Activated gamma-delta T cell treated with anti-CD3 and anti-CD28 coated beads, Interleukin-2, amount 50 U/mL, for 16 hours (primary cell): Measurements from ENCODE around the gene EPHA3.

Experiments used
- DNase-seq: peaks from one replicate; pipeline ENCODE4 v3.0.0-alpha.2; 2020; ENCODE audit warnings: low read depth

Gene EPHA3

DNA sequence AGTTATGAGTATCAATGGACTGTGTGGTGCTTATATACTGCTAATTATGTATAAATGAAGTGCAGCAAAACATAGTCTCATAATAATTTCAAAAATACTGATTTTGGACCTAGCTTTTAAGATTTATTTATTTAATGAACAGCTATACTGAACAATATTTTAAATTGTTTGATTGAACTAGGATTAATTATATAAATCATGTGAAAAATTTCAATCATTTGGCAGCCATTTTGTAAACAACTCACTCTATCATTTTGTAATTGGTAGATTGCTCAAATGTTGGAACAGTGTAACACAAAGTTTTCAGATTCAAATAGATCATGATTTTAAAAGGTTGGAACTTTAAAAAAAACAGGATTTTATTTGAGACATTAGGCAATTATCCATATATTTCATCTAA lies 47.0 kb downstream of the EPHA3 start:
- DNase-seq: no peak

DNA sequence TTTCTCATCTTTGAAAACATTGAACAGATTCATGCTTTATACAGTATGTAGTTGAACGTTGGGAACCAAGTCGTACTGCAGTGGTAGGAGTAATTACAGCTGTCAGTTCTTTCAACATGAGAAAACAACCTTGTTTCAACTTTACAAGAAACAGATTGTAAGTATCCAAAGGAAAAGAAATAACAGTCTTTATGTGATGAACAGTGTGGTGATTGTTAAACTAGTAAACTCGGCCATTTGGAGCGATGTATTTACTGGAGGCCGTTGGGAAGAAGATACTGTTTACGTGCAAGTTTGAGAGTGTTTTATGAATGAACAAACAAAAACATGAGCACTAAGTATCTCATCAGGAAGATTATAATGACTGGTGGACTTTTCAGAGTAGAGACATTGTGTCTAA lies 48.4 kb downstream of the EPHA3 start:
- no peak for DNase-seq

DNA sequence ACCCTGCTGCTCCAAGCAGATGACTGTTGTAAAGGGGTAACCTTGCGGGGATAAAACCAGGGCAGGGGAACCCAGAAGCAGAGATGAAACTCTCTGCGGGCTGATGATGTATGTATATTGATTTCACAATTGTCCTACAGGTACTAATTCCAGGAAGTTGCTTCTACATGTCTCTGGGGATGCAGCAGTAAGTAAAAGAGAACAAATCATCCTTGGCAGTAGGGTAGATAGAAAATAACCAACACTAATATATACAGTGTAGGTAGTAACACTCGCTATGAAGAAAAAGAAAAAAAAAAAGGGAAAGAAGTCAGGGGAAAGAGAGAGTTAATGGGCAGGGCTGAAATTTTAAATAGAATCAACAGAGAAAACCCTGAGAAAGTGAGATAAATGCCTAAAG lies 50.2 kb downstream of the EPHA3 start:
- no peak for DNase-seq

DNA sequence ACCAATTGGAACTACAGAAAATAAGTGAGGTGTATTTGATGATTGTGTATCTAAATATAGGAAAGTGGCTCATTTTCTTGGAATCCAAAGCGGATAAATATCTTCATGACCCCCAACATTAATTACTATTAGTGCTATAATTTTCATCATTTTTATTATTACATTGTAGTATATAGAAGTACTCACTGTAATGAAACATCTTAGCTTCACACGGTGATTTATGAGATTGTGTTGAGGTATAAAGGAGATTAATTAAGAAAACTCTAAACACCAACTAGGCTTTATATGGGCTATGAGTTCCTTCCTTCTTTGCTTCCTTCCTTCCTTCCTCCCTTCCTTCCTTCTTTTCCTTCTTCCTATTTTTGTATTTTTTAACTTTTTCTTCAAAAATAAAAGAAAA lies 52.2 kb downstream of the EPHA3 start:
- no peak for DNase-seq

DNA sequence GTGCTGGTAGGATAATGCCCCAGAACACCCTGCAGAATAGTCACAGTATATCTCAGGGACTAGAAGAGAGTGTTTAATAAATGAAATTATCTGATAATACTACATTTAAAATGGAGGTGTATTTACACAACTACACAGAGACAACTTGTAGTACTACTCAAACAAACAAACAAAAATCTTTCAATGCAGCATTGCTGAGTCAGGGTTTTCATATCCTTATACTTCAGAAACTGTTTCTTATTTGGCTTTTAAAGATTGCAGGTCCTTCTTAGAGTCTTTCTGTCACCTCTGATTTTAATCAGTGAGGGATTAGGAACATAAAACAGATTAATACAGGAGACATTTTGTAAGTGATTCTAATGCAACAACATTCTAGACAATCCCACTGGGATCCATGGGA lies 57.4 kb downstream of the EPHA3 start:
- no peak for DNase-seq

DNA sequence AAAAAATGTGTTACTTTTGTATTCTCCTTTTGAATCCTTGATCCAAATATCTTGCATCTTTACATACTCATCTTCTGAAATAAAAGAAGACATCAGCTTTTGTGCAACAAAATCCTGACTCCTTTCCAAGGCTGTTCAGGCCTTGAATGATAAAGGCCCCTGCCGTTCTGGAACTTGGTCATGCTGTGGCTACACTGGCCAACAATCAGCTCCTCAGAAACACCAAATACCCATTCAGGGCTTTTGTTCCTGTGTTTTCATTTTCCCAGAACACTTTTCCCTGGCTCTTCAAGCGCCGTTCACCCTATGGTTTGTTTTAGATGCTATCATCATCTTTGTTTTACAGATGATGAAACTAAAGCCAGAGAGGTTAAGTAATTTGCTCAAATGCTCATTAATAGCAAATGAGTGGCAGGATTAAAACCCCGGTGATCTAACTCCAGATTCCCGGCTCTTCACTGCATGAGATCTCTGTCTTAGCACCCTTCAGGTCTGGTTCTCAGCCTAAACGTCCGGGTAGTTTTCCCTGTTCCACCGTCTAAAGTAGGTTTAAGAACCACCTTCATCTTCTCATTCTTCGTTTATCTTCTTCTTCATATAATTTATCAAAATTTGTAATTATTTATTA lies 58.3 kb downstream of the EPHA3 start:
- no peak for DNase-seq

DNA sequence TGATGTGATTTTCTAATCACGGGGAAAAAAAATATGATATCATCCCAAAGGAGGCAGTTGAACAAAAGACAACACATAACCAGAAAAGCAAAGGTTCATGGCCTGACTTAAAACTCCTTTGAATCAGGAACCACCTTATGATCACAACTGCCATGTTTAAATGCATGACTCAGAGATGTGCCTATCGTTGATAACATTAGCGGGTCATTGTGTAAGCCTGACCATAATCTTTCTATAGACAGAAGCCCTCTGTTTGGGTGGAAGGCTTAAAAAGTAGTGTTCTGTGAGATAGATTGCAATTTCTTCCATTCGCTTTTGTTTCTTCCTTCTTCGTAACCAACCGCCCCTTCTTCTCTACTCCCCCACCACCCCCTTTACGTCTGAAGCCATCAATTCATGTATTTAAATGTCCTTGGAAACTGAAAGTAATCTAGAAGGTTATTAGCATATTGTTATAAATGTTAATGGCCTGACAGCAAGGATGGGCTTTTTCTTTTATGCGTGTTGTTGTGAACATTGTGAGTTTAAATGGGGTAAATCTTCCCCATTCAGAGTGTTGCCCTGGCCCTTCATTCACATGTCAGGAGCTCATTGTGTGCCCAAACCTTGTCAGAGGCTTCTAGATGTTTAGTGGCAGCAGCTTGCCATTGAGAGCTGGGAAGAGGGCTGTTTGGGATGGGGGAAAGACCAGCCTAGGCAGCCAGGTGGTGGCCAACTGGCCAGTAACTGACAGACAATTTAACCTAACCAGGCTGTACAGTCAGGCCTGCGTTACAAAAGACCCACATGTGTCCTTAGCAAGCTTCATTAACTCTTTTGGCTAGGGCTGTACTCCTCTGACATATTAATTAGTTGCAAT lies 64.5 kb downstream of the EPHA3 start:
- no peak for DNase-seq

DNA sequence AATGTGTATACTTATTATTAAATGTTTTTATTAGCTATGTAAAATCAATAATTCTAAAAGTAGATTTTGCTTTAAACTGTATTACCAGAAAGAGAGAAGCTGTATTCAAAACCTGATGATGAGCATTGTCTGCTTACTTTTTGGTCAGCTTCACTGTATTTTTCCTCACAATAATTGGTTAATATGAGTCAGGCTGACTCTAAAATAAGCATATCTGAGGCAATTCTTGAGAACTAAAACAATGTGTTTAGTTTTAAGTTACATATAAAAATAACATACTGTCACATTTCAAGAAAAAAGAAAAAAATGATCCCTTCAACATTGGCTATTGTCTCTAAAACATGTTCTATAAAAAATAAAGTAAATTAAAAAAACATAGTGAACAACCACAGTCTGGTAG lies 66.1 kb downstream of the EPHA3 start:
- no peak for DNase-seq

DNA sequence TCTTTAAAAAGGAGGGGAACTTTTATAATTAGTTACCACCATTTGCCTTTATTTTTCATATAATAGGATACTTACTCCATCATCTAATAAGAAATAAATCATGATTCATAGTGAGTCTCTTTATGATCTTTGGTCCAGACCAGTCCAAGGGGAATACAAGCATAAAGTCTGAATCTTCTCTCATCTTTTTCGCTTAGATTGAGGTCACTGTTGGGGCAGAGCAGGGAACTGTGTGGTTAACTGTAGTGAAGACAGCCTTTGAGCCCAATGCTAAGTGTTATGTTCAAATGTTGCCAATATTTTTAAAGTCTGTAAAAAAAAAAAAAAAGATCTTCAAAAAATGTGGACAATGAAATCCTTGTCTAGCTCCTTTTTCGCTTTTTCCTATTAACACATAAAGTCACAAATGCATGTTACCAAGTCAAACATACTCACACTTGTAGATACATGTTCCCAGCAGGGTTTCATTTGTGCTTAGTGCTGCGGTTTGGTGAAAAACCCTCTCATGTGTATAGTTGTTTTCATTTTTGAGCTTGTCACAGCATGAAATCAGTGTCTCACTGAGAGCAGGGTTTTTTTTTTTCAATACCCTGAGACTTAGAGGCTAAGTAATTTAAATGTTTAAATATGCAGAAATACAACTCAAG lies 72.1 kb downstream of the EPHA3 start:
- DNase-seq: no peak

DNA sequence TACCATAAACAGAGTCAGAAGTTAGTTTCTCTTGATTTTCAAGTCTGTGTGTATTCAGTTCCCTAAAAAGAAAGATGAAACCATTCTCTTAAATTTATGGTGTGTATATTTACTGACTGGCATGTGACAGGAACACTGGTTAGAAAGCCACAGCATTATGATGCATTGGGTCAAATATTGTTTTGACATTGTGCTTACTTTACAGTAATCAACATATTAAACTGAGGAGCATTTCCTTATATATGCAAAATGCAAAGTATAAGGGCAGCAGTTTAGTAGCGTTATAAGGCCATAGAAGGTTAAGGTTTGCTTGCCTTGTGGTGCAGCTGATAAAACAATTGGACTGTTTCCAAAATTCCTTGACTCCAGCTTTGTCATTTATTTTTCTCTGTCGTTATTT lies 72.9 kb downstream of the EPHA3 start:
- DNase-seq: no peak

DNA sequence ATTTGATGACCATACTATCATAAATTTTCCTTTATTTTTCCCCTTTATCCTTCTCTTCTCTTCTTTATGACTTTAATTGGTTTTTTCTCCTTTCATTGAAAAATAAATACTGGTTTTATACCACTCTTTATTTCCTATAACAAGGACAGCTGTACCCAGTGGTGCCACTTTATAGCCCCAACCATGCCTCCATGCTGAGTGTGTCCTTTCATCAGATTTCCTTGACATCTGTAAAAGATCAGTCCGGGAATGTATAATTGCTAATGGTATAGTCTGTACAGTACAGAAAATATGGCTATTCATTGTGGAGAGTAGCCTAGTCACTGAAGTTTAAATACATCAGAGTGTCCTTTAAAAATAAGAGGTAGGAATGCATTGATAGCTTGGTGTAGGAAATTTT lies 74.6 kb downstream of the EPHA3 start:
- DNase-seq: no peak

DNA sequence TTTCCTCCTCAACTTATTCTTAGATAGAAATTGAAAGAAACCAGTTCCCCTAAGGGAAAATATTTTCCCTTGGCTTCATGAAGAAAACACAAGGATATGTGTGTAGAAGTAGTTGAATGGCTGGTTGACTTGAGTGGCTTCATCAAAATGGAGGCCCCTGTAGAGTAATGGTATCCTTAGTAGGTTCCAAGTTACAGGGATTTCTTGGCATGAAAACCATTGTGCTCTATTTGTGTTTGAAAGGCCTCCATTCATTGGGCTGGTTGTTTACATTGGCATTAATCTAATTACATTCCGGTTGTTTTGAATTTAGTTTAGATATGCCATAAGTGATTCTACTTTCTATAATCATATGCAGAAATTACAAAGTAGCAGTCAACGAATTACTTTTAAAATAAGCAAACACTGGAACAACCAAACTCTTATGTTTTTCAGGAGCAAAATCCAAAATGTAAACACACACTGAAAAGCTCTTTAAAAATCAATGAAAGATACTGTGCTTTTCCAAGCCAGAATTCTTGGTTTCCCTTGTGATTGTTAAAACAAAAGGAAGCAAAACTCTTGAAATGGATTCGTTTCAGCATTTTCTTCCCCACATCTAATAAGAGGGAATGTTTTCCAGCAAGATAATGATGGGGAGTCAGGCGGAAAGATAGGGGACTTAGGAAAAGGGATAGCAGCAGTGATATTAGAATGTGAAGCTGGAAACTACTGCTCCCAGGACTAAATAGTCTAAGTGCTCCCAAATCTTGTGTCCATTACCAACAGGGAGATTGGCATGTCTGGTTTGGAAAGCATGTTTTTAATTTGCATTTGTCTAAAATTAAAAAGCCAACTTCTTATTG lies 77.0 kb downstream of the EPHA3 start:
- no peak for DNase-seq

DNA sequence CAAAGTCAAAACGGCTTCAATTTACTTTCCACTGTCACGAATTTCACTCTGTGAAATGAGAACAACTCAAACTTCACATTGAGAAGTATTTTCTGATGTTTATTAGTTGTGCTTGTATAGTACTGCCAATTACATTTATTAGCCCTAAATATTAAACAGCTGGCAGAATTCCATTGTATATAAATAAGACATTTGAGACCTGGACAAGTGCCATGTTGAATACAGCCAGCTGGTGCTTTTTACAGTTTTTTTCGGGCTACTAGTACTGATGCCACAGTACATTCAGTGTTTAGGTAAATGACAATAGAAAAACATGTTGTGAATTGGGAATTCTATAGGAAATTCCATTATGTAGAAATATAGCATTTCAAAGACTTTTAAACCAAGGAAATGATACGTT lies 79.0 kb downstream of the EPHA3 start:
- no peak for DNase-seq

DNA sequence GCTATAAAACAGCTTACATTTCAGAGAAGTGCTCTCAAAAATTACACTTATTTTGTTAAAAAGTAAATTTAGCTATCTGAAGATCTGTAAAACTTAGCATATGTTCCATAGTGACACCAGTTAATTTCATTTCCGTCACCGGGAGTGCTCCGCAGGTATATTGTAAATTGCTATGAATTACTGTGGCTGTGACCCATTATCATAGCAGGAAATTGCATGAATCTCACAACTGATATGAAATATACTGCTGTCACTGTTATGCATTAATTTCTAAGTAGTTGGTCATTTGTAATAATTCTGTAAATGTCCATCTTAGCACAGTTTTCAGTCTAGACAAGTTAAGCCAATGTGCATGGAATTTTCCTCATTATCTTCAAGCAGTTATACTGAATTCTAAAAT lies 91.2 kb downstream of the EPHA3 start:
- DNase-seq: no peak

DNA sequence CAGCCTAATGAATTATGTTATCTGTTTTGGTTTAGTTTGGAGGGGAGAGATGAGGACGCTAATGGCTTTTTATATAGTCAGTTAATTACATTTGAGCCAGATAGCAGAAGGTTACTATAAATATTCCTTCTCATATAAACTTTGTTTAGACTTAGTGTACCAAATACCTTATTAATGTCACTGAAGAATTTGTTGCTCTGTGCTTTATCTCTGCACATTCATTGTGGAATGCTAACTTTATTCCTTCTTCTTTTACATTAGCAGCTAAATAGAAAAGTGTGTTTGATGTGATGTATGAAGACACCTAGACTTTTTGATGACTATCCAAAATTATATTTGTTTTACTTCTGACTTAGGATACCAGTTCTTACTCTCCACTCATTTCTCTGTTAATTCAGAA lies 105.2 kb downstream of the EPHA3 start:
- DNase-seq: no peak

DNA sequence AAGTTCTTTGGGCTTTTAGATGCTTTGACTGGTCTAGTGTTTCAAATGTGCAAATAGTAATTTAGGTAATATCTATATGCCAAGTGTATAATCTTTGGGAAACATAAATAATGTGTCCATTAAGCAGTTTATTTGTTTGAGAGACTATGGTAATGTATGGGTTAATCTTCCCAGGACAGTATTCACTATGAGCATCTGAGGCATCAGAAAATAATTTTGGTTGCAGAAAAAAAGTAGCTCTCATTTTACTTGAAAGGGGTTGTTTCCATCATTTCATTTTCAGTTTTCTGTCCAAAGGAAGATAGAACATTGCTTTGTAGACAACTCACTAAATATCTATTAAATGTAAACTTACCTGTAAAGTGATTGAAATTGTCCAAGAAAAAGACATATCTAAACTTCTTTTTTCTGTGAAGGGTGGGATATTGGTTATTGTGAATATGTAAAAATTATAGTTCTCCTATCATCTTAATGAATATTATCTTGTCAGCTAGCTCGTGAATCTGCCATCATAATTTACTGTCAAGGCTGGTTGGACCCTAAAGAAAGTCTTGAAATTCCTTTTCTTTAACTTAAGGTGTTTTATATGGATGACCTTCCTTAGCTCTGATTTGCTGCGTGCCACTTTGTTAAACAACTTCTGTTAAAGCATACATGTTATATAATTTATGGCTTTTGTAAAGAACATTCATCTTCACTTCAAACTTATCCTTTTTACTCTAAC lies 108.8 kb downstream of the EPHA3 start:
- no peak for DNase-seq

DNA sequence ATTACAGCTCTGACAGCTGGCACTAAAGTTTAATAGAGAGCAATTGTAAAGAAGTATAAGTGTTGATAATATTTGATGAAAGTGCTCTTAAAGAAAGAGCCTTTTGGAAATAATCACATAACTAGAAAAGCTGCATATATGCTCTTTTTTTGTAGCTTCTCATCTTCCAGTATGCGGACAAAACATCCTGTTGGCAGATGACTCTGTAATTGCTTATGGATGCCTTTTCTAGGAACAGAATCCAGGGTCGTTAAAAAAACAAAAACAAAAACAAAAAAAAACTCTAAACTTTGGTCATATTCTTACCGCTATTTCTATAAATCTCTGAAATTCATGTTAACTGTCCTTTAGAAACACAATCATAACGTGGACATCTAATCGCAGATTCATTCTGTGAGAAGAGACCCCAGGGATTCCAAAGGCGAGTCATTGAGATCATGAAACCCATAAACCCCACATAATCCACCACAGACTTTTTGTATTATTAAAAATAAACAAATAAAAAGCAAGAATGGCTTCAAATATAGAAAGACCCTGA lies 109.8 kb downstream of the EPHA3 start:
- DNase-seq: no peak

DNA sequence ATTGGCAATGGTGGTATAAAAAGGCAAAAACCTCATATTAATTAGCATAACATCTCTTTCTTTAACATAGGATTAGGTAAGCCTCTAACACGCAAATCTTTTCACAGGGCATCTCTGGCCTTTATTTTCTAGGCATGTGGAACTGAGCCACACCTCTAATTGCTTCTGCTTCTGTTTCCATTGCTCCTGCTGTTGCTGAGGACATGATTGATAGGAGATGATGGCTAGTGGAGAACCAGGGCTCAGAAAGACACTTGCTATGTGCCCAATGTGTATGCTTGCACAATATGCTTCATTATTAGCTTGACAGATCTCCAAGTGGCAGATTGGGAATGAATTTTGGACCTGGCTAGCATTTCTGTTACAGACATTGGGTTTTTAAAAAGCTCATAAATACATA lies 114.5 kb downstream of the EPHA3 start:
- DNase-seq: no peak

DNA sequence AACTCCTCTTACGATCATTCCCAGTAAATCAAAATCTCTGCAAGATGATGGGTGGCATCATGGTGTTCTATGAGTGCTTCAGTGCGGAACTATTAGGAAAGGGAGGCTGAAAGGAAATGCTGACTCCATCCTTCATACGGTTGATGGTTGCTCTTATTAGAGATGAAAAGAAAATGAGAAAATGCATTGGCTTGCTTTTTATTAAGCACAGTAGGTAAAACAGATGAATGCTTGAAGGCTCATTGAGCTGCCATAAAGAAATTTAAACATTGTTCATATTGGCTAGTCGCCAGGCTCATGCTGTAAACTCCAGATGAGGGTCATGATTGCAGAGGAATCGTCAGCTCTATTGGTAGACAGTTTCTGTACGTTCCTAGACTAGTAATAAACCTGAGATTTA lies 115.8 kb downstream of the EPHA3 start:
- DNase-seq: no peak

DNA sequence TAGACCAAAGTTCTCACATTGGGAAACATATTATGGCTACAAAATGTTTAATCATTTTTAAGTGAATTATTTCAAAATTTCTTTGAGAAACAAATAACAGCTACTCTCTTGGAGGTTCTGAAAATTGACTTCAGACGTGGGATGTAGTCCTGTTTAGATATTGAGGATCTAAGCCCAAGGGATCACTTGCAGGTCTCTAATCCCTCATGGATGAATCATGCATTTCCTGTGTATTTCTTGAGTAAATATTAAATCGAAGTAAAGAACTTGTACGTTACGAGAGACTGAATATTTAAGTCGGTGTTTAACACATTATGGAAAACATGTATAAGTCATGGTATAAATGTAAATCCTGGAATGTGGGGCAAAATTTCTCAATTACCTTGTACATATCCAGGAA lies 119.8 kb downstream of the EPHA3 start:
- DNase-seq: no peak

DNA sequence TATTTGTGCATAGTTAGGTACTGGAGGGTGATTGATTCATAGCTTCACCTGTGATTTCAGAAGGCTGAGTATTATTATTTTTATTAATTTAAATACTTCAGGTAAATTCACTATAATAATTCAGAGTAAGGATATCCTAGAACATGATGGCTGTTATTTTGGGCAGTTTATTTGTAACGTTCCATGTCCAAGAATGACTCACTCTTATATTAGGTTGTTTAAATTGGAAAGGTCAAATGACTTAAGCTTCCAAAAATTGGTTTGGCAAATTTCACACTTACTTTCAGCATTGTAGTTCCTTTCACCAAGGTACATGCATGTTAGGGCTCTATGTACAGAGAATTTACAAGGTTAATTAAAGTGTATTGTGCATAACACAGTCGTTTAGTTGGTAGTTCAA lies 120.2 kb downstream of the EPHA3 start:
- no peak for DNase-seq

DNA sequence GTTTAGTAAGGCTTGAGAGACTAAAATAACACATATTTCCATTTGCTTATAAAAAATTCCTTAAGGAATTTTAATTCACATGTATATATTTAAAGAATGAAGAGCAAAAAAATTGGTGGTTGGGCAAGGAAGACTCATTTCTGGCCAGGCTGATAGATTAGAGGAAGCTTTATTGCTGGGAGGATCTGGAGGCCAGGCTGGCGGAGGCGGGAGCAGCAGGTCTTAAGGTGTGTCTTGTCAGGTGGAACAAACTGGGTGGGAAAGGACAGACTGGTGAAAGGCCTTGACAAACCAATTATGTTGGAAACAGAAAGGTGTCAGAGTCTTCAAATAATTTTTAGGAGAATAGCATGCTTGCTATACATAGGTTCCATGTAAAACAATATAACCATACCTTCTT lies 124.7 kb downstream of the EPHA3 start:
- DNase-seq: no peak
